Ectodermal cell (in vitro differentiated cells): Measurements from ENCODE around the gene CDH6.

Experiments used
- H3K27ac ChIP-seq: 2 replicates; pipeline ENCODE4 v1.7.0; 2013; ENCODE audit warnings: mild to moderate bottlenecking, low read depth, low read length; ENCODE audit not compliant: insufficient read depth, poor library complexity, severe bottlenecking
- H3K27me3 ChIP-seq: 2 replicates; pipeline ENCODE4 v1.7.0; 2013; ENCODE audit warnings: mild to moderate bottlenecking, low read length; ENCODE audit not compliant: insufficient read depth, control insufficient read depth, poor library complexity, severe bottlenecking
- H3K36me3 ChIP-seq: one replicate; pipeline ENCODE4 v1.7.0; 2013; ENCODE audit warnings: low read length; ENCODE audit not compliant: control insufficient read depth, insufficient read depth
- H3K4me1 ChIP-seq: one replicate; pipeline ENCODE4 v1.7.0; 2013; ENCODE audit warnings: low read length; ENCODE audit not compliant: control insufficient read depth, insufficient read depth
- H3K4me3 ChIP-seq: 2 replicates; pipeline ENCODE4 v1.7.0; 2013; ENCODE audit warnings: low read depth, low read length, control low read depth; ENCODE audit not compliant: insufficient read depth
- H3K9me3 ChIP-seq: 2 replicates; pipeline ENCODE4 v1.7.0; 2013; ENCODE audit warnings: mild to moderate bottlenecking, low read length, moderate library complexity; ENCODE audit not compliant: control insufficient read depth
- WGBS, 2 experiments: methylation state at CpG; one replicate each; pipeline ENCODE4 v1.1.7; 2013; ENCODE audit warnings: missing lambda C conversion rate in 2 of 2; 5-methylcytosine and 5-hydroxymethylcytosine counted together

CDH6 gene

DNA sequence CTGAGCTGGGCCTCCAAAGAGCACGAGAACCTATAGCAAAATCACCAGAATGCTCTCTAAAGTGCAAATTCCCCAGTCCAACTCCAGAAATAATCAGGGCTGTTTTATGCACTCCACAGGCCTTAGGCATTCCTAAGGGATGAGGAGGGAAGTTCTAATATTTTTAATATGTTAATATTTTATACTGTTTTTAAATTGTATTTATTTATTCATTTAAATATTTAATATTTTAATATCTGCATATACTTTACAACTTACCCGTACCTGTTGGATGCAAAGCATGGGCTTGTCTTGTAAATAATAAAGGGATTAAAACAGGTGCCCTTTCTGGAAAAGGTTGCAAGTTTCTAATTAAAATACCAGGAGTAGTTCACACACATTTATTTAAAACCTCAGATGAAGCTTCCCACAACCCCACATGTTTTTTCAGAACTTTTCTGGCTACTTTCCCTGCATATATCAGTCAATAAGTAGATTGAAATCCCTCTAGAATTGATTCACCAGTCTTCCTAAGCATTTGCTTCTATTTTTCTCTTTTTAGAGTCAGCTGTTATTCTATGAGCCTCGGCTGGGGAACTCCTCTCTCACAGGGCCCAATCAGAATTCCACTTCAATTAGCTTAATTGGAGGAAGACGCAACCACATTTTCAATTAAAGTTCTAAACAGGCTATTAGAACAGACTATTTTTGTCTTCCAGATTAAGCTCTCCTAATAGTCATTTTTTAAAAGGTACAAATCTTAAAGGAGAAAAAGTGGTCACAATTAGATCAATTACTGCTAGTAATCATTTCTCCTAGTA is 140.8 kb downstream of the CDH6 start:
- Histone ChIP-seq H3K4me3 (no peak overlapping the region), H3K27me3 (no peaks in the 10 kb centered on the region), H3K27ac (no peak overlapping the region), H3K36me3 (no peaks in the 10 kb centered on the region), H3K9me3 (no peaks in the 10 kb centered on the region), H3K4me1 (peaks cover 6% of the 10 kb centered on the region)
- WGBS, 2 experiments = 92 to 96% methylated on average over 3 of the region's 4 CpGs

DNA sequence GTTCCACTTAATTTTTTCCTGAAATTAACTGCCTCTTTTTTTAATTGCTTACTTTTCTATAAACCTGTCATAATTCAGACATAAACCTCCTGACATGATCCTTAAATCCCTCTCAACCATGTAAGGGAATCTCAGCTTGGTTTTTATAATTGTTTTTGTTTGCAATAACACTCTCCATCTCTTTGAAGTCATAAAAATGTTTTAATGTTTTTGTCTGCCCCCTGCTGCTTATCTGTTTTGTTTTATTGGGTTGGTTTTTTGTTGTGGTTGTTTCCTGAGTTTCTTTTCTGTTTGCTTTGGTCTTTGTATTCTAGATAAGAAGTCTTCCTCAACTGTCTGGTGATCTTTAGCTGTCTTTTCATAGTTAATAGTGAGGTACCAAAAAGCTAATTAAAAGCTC is 142.0 kb downstream of the CDH6 start:
- H3K27ac ChIP-seq = no peak overlapping the region
- peaks cover 6% of the 10 kb centered on the region for H3K4me1 ChIP-seq
- H3K36me3 ChIP-seq = no peaks in the 10 kb centered on the region
- H3K9me3 ChIP-seq = no peaks in the 10 kb centered on the region
- no peak overlapping the region for H3K4me3 ChIP-seq
- no peaks in the 10 kb centered on the region for H3K27me3 ChIP-seq

DNA sequence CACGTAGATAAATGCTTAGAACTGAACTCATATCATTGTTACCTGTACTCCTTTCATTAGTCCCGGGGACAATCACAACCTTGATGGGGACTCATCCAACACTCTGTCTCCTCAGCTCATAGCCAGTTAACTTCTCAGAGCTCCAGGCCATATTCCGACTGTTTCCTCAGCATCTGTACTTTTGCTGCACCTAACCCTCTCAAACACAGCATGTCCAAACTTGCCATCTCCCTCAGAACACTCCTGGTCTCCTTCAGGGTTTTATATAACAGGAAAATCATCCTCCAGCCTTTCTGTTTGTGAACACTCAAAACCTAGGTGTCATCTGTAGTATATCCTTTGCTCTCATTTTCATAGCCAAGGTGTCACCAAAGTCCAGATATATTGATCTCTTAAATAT is 150.5 kb downstream of the CDH6 start:
- 92% methylated on average over 3 of the region's 3 CpGs for WGBS, 2 experiments
- Histone ChIP-seq H3K4me3 (no peak overlapping the region), H3K27ac (no peak overlapping the region), H3K27me3 (no peaks in the 10 kb centered on the region), H3K4me1 (no peaks in the 10 kb centered on the region), H3K36me3 (no peaks in the 10 kb centered on the region), H3K9me3 (no peaks in the 10 kb centered on the region)

DNA sequence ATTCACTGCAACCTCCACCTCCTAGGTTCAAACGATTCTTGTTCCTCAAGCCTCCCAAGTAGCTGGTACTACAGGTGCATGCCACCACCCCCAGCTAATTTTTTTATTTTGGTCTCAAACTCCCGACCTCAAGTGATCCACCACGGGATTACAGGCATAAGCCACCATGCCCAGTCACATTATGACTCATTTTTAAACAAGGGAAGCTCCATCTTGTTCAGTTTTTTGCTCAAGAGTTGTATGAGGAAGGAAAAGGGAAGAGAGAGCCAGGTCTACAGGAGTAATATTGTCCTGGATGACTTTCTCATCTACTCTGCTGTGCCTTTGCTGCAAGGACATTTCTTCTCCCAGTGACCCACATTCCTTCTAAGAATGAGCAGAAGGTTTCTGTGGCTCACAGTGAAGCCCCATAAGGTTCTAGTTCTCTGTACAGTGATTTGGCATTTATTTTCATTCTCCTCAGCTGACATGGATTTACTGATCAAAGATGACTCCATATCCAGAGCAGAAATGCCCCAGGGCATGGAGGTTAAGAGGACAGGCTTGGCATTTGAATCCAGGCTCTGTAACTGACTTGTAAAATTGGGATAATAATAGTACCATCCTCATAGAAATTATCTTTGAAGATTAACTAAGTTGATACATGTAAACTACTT is 153.5 kb downstream of the CDH6 start:
- WGBS, 2 experiments = 88 to 93% methylated on average over 3 of the region's 3 CpGs
- Histone ChIP-seq H3K9me3 (no peaks in the 10 kb centered on the region), H3K36me3 (no peaks in the 10 kb centered on the region), H3K4me3 (no peak overlapping the region), H3K4me1 (no peaks in the 10 kb centered on the region), H3K27ac (no peak overlapping the region), H3K27me3 (no peaks in the 10 kb centered on the region)

DNA sequence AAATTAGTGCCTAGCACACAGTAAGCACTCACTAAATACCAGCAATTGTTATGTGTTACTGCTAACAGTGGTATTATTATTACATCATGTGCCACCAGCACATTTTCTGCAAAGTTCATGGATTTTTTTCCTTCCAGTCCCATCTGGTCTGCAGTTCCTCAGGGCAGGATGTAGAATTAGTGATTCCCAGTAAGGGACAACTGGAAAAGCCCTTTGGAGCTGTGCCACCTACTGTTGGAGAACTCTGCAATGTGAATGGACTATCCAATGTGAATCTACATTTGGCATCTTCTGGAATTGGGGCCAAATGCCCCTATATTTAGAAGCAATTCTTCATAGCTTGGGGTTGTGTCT is 154.0 kb downstream of the CDH6 start:
- no peak overlapping the region for H3K27ac ChIP-seq

DNA sequence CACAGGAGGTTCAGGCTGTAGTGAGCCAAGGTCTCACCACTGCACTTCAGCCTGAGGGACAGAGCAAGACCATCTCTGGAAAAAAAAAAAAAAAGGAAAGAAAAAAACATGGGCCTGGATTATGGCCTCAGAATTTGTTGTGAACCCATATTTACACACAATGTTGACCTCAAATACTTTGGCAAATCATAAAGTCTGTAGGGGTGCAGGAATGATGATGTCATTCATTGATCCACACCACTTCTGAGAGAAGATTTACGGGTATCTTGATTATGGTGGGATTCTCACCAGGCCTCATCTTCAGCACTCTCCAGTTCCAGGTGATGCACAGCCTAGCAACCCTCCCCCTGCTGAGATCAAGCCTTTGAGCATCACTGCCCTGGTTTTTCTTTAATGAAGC is 156.9 kb downstream of the CDH6 start:
- H3K36me3 ChIP-seq = no peaks in the 10 kb centered on the region
- 80 to 100% methylated on average over 1 of the region's 1 CpG for WGBS, 2 experiments

More for the DNA sequence above, 154.0 kb downstream of the CDH6 start:
- Histone ChIP-seq H3K4me1 (no peaks in the 10 kb centered on the region), H3K27me3 (no peaks in the 10 kb centered on the region), H3K36me3 (no peaks in the 10 kb centered on the region), H3K9me3 (no peaks in the 10 kb centered on the region), H3K4me3 (no peak overlapping the region)

DNA sequence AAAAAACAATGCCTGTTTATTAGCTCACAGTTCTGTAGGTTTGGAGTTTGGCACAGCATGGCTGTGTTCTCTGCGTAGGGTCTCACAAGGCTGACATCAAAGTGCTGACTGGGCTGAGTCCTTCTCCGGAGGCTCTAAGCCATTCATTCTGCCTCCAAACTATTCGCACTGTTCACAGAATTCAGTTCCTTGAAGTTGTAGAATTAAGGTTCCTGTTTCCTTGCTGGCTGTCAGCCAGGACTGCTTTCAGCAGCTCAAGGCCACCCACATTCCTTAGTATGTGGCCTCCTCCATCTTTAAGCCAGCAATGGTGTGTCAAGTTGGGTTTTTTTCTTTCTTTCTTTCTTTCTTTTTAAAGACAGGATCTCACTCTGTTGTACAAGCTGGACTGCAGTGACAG is 161.9 kb downstream of the CDH6 start:
- WGBS, 2 experiments = 89 to 94% methylated on average over 3 of the region's 3 CpGs

More for the DNA sequence above, 156.9 kb downstream of the CDH6 start:
- H3K27ac ChIP-seq = no peak overlapping the region
- no peak overlapping the region for H3K4me3 ChIP-seq
- no peaks in the 10 kb centered on the region for H3K27me3 ChIP-seq
- H3K9me3 ChIP-seq = no peaks in the 10 kb centered on the region
- no peaks in the 10 kb centered on the region for H3K4me1 ChIP-seq

DNA sequence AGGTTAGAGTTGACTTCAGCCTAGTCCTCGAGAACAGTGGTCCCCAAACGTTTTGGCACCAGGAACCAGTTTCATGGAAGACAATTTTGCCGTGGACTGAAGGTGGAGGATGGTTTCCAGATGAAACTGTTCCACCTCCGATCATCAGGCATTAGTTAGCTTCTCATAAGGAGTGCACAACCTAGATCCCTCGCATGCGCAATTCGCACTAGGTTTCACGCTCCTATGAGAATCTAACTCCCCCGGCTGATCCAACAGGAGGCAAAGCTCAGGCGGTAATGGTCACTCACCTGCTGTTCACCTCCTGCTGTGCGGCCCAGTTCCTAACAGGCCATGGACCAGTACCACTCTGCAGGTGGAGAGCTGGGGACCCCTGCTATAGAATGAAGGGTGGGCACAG is 163.6 kb downstream of the CDH6 start:
- 93 to 94% methylated on average over 11 of the region's 11 CpGs for WGBS, 2 experiments
- H3K4me1 ChIP-seq = no peaks in the 10 kb centered on the region

More for the DNA sequence above, 161.9 kb downstream of the CDH6 start:
- no peak overlapping the region for H3K27ac ChIP-seq
- H3K27me3 ChIP-seq = no peaks in the 10 kb centered on the region
- no peaks in the 10 kb centered on the region for H3K4me1 ChIP-seq
- H3K36me3 ChIP-seq = no peaks in the 10 kb centered on the region
- H3K9me3 ChIP-seq = no peaks in the 10 kb centered on the region
- H3K4me3 ChIP-seq = no peak overlapping the region

DNA sequence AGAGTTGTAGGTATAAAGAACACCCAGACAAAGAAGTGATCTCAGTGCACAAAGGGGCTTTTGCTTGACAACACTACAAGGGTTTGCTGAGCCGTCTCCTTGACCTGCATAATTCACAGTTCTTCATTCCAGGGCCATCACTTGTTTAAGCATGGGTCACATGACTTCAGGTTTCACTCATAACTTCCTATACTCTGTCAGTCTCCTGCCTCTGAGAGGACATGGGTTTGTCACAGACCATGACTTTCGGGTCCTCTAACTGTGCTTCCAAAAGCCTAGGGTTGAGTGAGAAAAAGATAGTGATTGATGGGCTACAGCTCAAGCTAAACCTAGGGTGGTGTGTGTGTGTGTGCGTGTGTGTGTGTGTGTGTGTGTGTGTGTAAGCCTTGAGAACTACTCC is 166.4 kb downstream of the CDH6 start:
- Histone ChIP-seq H3K4me1 (no peaks in the 10 kb centered on the region), H3K27me3 (no peaks in the 10 kb centered on the region), H3K27ac (no peak overlapping the region), H3K36me3 (no peaks in the 10 kb centered on the region), H3K9me3 (no peaks in the 10 kb centered on the region), H3K4me3 (no peak overlapping the region)
- WGBS, 2 experiments = 88 to 91% methylated on average over 2 of the region's 3 CpGs

More for the DNA sequence above, 163.6 kb downstream of the CDH6 start:
- Histone ChIP-seq H3K9me3 (no peaks in the 10 kb centered on the region), H3K27ac (no peak overlapping the region), H3K36me3 (no peaks in the 10 kb centered on the region), H3K27me3 (no peaks in the 10 kb centered on the region), H3K4me3 (no peak overlapping the region)

DNA sequence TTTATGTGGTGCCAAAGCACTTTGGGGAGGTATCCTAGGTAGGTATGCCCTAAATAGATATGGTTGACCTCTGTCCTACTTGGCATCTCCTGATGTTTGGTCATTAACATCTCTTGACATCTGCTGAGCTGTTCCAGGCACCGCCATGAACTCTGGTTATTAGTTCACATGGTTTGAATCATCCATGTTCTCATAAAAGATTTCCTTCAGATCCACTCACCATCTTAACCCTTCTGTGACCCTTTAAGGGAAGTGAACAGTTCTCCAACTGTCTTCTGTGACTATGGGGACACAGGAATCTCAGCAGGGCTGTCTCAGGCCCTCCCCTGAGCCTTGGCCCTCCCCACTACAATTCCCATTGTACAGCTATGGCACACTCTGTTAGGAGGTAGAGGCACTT is 167.7 kb downstream of the CDH6 start:
- H3K4me1 ChIP-seq = no peaks in the 10 kb centered on the region
- 95 to 100% methylated on average over 1 of the region's 1 CpG for WGBS, 2 experiments

More for the DNA sequence above, 167.7 kb downstream of the CDH6 start:
- Histone ChIP-seq H3K36me3 (no peaks in the 10 kb centered on the region), H3K9me3 (no peaks in the 10 kb centered on the region), H3K4me3 (no peak overlapping the region), H3K27ac (no peak overlapping the region), H3K27me3 (no peaks in the 10 kb centered on the region)
